B cell (primary cell): Measurements from ENCODE around the gene RPRD1B. TPM values are rescaled to one million over a fixed set of nuclear protein-coding genes. Genes with fewer than 3 reads are reported as not detected.

Experiments
- ATAC-seq: fragments of 200-7000 bp; cut with Tn5 transposase; one replicate; pipeline ENCODE4 v1.10.0; 2021; ENCODE audit warnings: low read depth, mild to moderate bottlenecking, moderate number of reproducible peaks, moderate library complexity
- CTCF ChIA-PET: fragments of 350-600 bp; sonication (Branson Sonifier 250); formaldehyde crosslinking; loops from one replicate; lab custom pipeline; 2021; ENCODE audit warnings: antibody characterized with exemption, inconsistent platforms; lab: Charles Lee
- POLR2A ChIA-PET: fragments of 350-600 bp; sonication (Branson Sonifier 250); formaldehyde crosslinking; loops from one replicate; lab custom pipeline; 2021; ENCODE audit warnings: antibody characterized with exemption; lab: Charles Lee
- DNase-seq: peaks from one replicate; pipeline ENCODE4 v3.0.0; 2013
- H2AFZ ChIP-seq: 2 replicates; pipeline ENCODE4 v1.6.1; 2012; ENCODE audit warnings: mild to moderate bottlenecking, low read depth, low read length; ENCODE audit not compliant: insufficient read depth, poor library complexity, severe bottlenecking
- H3K27ac ChIP-seq, 2 donors: 1 replicate in 1 of 2; 2 replicates in 1 of 2; pipeline ENCODE4 v1.5.1; 2012 to 2013; ENCODE audit warnings: low read length in 2 of 2, mild to moderate bottlenecking in 2 of 2, moderate library complexity in 1 of 2
- H3K27me3 ChIP-seq, 4 experiments: fragments of 200-600 bp in 1 of 4; sonication (generic) in 1 of 4; replicated peaks in 1 of 4; 1 replicate in 2 of 4; 2 replicates in 2 of 4; pipeline versions ENCODE4 v1.6.1 to v1.7.0; 2013 to 2016; ENCODE audit warnings: low read length in 3 of 4, mild to moderate bottlenecking in 2 of 4, mixed read lengths in 1 of 4, moderate library complexity in 1 of 4; ENCODE audit not compliant: insufficient read depth in 4 of 4, control insufficient read depth in 3 of 4; ENCODE audit errors: control extremely low read depth in 1 of 4
- H3K36me3 ChIP-seq, 2 experiments: replicated peaks in 1 of 2; 1 replicate in 1 of 2; 2 replicates in 1 of 2; pipeline versions ENCODE4 v1.6.1 to v1.7.1; 2013; ENCODE audit warnings: low read length in 1 of 2; ENCODE audit not compliant: insufficient read depth in 2 of 2, control insufficient read depth in 1 of 2; ENCODE audit errors: control extremely low read depth in 1 of 2, extremely low read depth in 1 of 2
- H3K4me1 ChIP-seq, 2 donors: fragments of 200-600 bp in 1 of 2; sonication (generic) in 1 of 2; 1 replicate in 1 of 2; 2 replicates in 1 of 2; pipeline versions ENCODE4 v1.5.1 to v1.6.1; 2013 to 2017; ENCODE audit warnings: low read length in 2 of 2; ENCODE audit not compliant: control insufficient read depth in 2 of 2, insufficient read depth in 2 of 2
- H3K4me2 ChIP-seq: replicated peaks from 2 replicates; pipeline ENCODE3; 2012; ENCODE audit warnings: mild to moderate bottlenecking, low read depth, low read length; ENCODE audit not compliant: poor library complexity, severe bottlenecking
- H3K4me3 ChIP-seq, 5 experiments: fragments of 200-600 bp in 1 of 5; sonication (generic) in 1 of 5; 1 replicate in 3 of 5; 2 replicates in 2 of 5; pipeline versions ENCODE4 v1.5.1 to v1.7.0; 2011 to 2016; ENCODE audit warnings: low read length in 4 of 5, mild to moderate bottlenecking in 4 of 5, low read depth in 2 of 5, control low read depth in 1 of 5, moderate library complexity in 1 of 5; ENCODE audit not compliant: insufficient read depth in 1 of 5; ENCODE audit errors: control extremely low read depth in 1 of 5, extremely low read depth in 1 of 5
- H3K79me2 ChIP-seq: fragments of 200-600 bp; sonication (generic); one replicate; pipeline ENCODE4 v1.6.0; 2016; ENCODE audit warnings: low read length; ENCODE audit not compliant: control insufficient read depth, insufficient read depth
- H3K9ac ChIP-seq: fragments of 200-600 bp; sonication (generic); 2 replicates; pipeline ENCODE4 v1.6.1; 2017; ENCODE audit warnings: mild to moderate bottlenecking, low read length, moderate library complexity
- H3K9me3 ChIP-seq, 3 donors: one replicate each; pipeline versions ENCODE4 v1.6.1 to v1.7.1; 2013; ENCODE audit warnings: low read length in 2 of 3; ENCODE audit not compliant: control insufficient read depth in 2 of 3, insufficient read depth in 1 of 3; ENCODE audit errors: control extremely low read depth in 1 of 3
- H4K20me1 ChIP-seq: 2 replicates; pipeline ENCODE4 v1.6.0; 2012; ENCODE audit warnings: mild to moderate bottlenecking, low read length; ENCODE audit not compliant: insufficient read depth, control insufficient read depth, poor library complexity, severe bottlenecking
- H3K27ac Mint-ChIP-seq: one replicate; pipeline ENCODE4 v1.8.0; 2021; ENCODE audit warnings: mixed read lengths
- H3K27me3 Mint-ChIP-seq: one replicate; pipeline ENCODE4 v1.8.0; 2021; ENCODE audit warnings: mixed read lengths
- H3K4me1 Mint-ChIP-seq: one replicate; pipeline ENCODE4 v1.8.0; 2021; ENCODE audit warnings: mixed read lengths
- H3K4me3 Mint-ChIP-seq: one replicate; pipeline ENCODE4 v1.8.0; 2021; ENCODE audit warnings: mixed read lengths
- H3K9me3 Mint-ChIP-seq: one replicate; pipeline ENCODE4 v1.8.0; 2022; ENCODE audit warnings: mixed read lengths; ENCODE audit not compliant: insufficient read depth
- EZH2 ChIP-seq: IDR thresholded peaks from 2 replicates; pipeline ENCODE4 v1.6.1; 2012; ENCODE audit warnings: borderline replicate concordance, low read depth, mild to moderate bottlenecking, moderate library complexity, low read length; ENCODE audit not compliant: insufficient read depth, poor library complexity, severe bottlenecking
- WGBS: methylation state at CpG from one replicate; pipeline ENCODE4 v1.1.5; 2013; ENCODE audit warnings: missing lambda C conversion rate; ENCODE audit not compliant: insufficient coverage; 5-methylcytosine and 5-hydroxymethylcytosine counted together
- intact Hi-C: fragments of 100-400 bp; cut with micrococcal nuclease; formaldehyde crosslinking; loops from one replicate; pipeline ENCODE4 v1.10.0; 2022
- polyA plus RNA-seq: library from polyadenylated mRNA; depleted of rRNA; stranded (reverse); fragments of >200 nt; gene quantifications from 2 replicates; pipeline ENCODE4 v1.2.3, GENCODE V29; 2012
- total RNA-seq, 2 donors: library from RNA; stranded (reverse); fragments of 120-200 nt in 1 of 2; gene quantifications; 1 replicate in 1 of 2; 2 replicates in 1 of 2; pipeline versions ENCODE4 v1.2.3 to v1.2.4, GENCODE V29; 2013 to 2022
- TF ChIP-seq, protein P1 (sequence below): fragments of 200-600 bp; IDR thresholded peaks from one replicate; pipeline ENCODE4 v1.8.0; 2022; ENCODE audit warnings: antibody characterized with exemption, mild to moderate bottlenecking

Gene RPRD1B
- total and polyA plus RNA-seq, 2 donors (not counting 1 experiment from before 2014, with no cell fraction given) = 6.0 to 54.9 TPM

DNA sequence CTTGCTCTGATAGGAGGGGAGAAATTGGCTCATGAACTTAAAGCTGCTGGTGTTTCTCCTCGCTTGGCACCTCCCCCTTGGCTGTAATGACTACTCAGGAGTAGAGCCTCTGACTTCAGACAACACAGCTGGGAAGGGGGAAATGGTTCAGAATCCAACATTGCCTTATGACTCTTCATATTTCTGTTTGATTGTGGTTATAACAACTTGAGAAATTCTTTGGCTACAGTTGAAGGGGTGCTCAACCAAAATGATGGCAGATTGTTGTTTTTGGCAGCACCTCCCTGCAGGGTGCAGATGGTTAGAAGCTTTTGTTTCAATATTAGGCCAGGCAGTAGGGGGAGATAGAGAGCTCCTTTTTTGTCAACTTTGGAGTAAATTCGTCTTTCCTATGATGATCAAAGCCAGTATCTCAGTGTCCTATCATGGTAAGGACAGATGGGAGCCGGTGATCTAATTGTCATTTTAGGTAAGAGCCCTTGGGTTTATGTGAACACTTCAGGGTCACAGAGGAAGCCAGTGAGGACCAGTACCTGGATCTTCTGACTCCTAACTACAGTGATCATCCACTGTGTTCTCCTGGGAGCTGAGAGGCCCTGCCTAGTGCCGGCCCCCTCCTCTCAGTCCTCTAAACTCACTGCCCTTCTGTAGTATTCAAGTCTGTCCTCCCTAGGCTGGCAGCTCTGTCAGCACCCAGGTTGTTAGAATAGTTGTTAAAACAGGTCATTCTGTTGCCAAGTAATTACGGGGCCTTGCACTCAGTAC lies 39.9 kb downstream of the RPRD1B start:
- ChIA-PET CTCF (interaction anchor here (0.6 to 7.7 kb wide), 30 partner anchors 8 to 507 kb away, joined by 3 to 131 read pairs (median 6); partner anchors contain the start of genes TGM2 and TTI1), POLR2A (interaction anchor here (0.5 to 1.2 kb wide), 4 partner anchors 11 to 93 kb away, joined by 3 to 6 read pairs (median 3); no protein-coding TSS in a partner anchor)
- Histone ChIP-seq H3K9ac (no peak overlapping the region), H3K36me3 (peaks cover 18 to 43% of the 10 kb centered on the region in 2 experiments), H3K4me3 (no peak overlapping the region), H3K27me3 (no peaks in the 10 kb centered on the region), H3K27ac (peak overlapping the region in 1 of 2 donors; percentile 5), H3K9me3 (peaks cover 0 to 2% (median 0%) of the 10 kb centered on the region in 3 donors), H2AFZ (no peak overlapping the region), H4K20me1 (no peaks in the 10 kb centered on the region), H3K4me2 (no peak overlapping the region), H3K4me1 (peaks cover 27 to 41% of the 10 kb centered on the region in 2 donors), H3K79me2 (peaks cover 22% of the 10 kb centered on the region)
- H3K9me3 Mint-ChIP-seq = no peaks in the 10 kb centered on the region
- H3K27me3 Mint-ChIP-seq = no peaks in the 10 kb centered on the region
- intact Hi-C loops = loop anchor here (1.0 to 5.0 kb wide), 3 partner anchors 17 to 149 kb away; partner anchors contain the start of gene TGM2
- TF ChIP-seq EZH2 = no peak
- TF ChIP-seq, protein P1, sequence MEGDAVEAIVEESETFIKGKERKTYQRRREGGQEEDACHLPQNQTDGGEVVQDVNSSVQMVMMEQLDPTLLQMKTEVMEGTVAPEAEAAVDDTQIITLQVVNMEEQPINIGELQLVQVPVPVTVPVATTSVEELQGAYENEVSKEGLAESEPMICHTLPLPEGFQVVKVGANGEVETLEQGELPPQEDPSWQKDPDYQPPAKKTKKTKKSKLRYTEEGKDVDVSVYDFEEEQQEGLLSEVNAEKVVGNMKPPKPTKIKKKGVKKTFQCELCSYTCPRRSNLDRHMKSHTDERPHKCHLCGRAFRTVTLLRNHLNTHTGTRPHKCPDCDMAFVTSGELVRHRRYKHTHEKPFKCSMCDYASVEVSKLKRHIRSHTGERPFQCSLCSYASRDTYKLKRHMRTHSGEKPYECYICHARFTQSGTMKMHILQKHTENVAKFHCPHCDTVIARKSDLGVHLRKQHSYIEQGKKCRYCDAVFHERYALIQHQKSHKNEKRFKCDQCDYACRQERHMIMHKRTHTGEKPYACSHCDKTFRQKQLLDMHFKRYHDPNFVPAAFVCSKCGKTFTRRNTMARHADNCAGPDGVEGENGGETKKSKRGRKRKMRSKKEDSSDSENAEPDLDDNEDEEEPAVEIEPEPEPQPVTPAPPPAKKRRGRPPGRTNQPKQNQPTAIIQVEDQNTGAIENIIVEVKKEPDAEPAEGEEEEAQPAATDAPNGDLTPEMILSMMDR = peak; percentile 81
- ATAC-seq (peak; percentile 53), DNase-seq (peak; percentile 75)
- H3K4me3 Mint-ChIP-seq = no peak overlapping the region
- peaks cover 53% of the 10 kb centered on the region for H3K4me1 Mint-ChIP-seq
- 83% methylated on average over 2 of the region's 5 CpGs for WGBS
- H3K27ac Mint-ChIP-seq = peak overlapping the region; percentile 68
